Loucy (cell line): ENCODE measurements around the gene BRINP3.

Experiments
- EZH2phosphoT487 ChIP-seq: fragments of 200-600 bp; IDR thresholded peaks from 2 replicates; pipeline ENCODE4 v1.6.1; 2018; ENCODE audit warnings: antibody characterized with exemption, mild to moderate bottlenecking, moderate library complexity, borderline replicate concordance
- TF ChIP-seq, protein P1 (sequence below): fragments of 200-600 bp; sonication (generic); conservative IDR thresholded peaks from 2 replicates; pipeline ENCODE4 v1.5.1; 2014; ENCODE audit warnings: mild to moderate bottlenecking, antibody characterized with exemption, low read length

DNA sequence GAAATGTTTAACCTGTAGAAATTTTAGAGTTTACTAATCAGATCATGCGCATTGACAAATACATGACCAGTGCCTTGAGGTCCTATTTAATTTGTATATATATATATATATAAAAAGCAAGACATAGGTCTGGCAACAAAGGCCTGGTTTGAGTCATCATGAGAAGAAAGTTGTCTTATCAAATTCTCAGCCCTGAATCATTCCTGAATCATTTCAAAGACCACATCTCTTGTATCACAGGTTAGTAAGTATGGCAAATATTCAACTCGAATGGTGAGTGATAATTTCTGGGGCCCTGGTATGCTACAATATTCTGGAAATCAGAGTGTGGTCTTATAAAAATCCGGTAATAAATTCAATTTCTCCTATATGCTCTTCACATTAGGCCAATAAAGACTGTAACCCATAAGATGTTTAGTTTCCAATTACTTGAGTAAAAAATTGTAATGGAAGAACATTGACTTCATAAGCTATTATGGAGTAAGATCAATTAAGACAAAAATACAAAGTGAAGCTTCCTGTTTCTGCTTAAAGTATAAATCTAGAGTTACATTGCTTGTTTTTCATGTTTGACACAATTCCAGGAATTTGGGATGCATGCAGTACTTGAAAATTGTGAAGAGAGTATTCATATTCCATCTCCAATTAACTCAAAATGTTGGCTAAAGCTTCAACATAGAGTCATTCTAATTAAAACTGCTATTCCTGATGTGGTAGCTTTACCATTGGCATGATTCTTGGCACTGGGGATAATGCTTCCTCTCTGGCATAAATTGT lies 309.4 kb downstream of the BRINP3 start:
- TF ChIP-seq, protein P1, sequence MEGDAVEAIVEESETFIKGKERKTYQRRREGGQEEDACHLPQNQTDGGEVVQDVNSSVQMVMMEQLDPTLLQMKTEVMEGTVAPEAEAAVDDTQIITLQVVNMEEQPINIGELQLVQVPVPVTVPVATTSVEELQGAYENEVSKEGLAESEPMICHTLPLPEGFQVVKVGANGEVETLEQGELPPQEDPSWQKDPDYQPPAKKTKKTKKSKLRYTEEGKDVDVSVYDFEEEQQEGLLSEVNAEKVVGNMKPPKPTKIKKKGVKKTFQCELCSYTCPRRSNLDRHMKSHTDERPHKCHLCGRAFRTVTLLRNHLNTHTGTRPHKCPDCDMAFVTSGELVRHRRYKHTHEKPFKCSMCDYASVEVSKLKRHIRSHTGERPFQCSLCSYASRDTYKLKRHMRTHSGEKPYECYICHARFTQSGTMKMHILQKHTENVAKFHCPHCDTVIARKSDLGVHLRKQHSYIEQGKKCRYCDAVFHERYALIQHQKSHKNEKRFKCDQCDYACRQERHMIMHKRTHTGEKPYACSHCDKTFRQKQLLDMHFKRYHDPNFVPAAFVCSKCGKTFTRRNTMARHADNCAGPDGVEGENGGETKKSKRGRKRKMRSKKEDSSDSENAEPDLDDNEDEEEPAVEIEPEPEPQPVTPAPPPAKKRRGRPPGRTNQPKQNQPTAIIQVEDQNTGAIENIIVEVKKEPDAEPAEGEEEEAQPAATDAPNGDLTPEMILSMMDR: no peak
- no peak for TF ChIP-seq EZH2phosphoT487
